ENCODE data around the gene ZNF827.

Gene ZNF827

GRCh38 chr4:145859926-145860325 lies 78.7 kb downstream of the ZNF827 start:
- DNase-seq (ENCODE audit: low read depth), result no peak
- no peak overlapping the region for H3K4me3 ChIP-seq (ENCODE audit: low read depth, low read length)
- TF ChIP-seq, protein P1, sequence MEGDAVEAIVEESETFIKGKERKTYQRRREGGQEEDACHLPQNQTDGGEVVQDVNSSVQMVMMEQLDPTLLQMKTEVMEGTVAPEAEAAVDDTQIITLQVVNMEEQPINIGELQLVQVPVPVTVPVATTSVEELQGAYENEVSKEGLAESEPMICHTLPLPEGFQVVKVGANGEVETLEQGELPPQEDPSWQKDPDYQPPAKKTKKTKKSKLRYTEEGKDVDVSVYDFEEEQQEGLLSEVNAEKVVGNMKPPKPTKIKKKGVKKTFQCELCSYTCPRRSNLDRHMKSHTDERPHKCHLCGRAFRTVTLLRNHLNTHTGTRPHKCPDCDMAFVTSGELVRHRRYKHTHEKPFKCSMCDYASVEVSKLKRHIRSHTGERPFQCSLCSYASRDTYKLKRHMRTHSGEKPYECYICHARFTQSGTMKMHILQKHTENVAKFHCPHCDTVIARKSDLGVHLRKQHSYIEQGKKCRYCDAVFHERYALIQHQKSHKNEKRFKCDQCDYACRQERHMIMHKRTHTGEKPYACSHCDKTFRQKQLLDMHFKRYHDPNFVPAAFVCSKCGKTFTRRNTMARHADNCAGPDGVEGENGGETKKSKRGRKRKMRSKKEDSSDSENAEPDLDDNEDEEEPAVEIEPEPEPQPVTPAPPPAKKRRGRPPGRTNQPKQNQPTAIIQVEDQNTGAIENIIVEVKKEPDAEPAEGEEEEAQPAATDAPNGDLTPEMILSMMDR (IDR thresholded peaks at IDR 0.05; ENCODE audit: insufficient read depth, low read depth, low read length, missing control alignments), result no peak

DNA sequence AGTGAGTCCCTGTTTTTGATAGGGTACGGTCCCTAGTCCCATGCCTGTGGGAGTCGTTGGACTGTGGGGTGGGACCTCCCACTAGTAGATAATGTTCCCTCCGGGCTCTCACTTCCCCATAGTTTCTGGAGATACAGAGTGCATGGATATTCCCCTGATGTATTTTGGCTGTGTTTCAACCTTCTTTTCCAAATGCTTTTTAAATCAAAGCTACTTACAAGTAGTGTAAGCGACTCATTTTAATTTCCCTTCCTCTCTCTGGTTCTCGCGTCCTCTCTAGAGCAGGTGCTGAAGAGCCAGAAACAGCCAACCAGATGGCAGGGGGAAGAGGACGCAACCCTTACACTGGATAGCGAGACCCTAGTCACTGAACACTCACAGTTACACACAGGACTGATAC lies 79.2 kb downstream of the ZNF827 start:
- DNase-seq (ENCODE audit: low read depth), result no peak
- TF ChIP-seq, protein P1 (IDR thresholded peaks at IDR 0.05; ENCODE audit: insufficient read depth, low read depth, low read length, missing control alignments), result no peak
- no peak overlapping the region for H3K4me3 ChIP-seq (ENCODE audit: low read depth, low read length)

- TF ChIP-seq, protein P1 (IDR thresholded peaks at IDR 0.05; ENCODE audit: insufficient read depth, low read depth, low read length, missing control alignments), result no peak
- no peak overlapping the region for H3K4me3 ChIP-seq (ENCODE audit: low read depth, low read length)
- no peak for DNase-seq (ENCODE audit: low read depth)
These were observed 86.3 kb downstream of the ZNF827 start for GRCh38 chr4:145852256-145852839.

DNA sequence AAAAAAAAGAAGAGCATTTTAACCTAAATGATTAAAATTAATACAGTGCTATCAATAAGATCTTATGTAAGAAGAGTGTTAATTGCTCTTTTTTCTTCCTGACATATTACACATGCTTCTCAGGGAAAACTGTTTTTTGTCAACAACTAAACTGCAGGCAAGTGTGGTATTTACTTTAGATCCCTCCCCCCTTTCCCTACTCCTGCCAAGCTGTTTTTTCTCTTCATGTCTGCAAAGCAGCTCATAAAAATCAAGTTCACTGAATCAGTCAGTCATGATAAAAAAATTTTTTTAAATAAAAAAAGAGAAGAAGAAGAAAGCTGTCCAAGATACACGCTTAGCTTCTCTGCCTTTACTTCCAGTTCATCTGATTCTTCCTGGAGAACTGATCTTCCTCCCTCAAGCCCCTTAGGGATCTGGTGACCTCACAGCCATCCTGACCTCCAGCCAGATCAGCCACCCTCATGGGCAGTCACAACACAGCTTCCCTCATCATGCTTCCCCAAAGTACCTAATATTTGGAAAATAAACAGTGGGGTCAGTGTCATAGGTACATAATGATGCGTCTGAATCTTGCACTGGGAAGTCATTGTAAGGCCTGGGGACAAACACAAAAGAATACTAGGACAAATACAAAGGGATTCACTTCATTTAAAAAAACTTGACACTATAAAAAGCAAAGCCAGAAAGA lies 87.0 kb downstream of the ZNF827 start:
- TF ChIP-seq, protein P1 (IDR thresholded peaks at IDR 0.05; ENCODE audit: insufficient read depth, low read depth, low read length, missing control alignments), result no peak
- no peak overlapping the region for H3K4me3 ChIP-seq (ENCODE audit: low read depth, low read length)
- no peak for DNase-seq (ENCODE audit: low read depth)

- DNase-seq (ENCODE audit: low read depth), result no peak
- TF ChIP-seq, protein P1 (IDR thresholded peaks at IDR 0.05; ENCODE audit: insufficient read depth, low read depth, low read length, missing control alignments), result no peak
- no peak overlapping the region for H3K4me3 ChIP-seq (ENCODE audit: low read depth, low read length)
These were observed 90.9 kb downstream of the ZNF827 start for GRCh38 chr4:145847764-145848163.

- no peak overlapping the region for H3K4me3 ChIP-seq (ENCODE audit: low read depth, low read length)
- TF ChIP-seq, protein P1 (IDR thresholded peaks at IDR 0.05; ENCODE audit: insufficient read depth, low read depth, low read length, missing control alignments), result no peak
- DNase-seq (ENCODE audit: low read depth), result no peak
These were observed 93.5 kb downstream of the ZNF827 start for GRCh38 chr4:145845118-145845517.

DNA sequence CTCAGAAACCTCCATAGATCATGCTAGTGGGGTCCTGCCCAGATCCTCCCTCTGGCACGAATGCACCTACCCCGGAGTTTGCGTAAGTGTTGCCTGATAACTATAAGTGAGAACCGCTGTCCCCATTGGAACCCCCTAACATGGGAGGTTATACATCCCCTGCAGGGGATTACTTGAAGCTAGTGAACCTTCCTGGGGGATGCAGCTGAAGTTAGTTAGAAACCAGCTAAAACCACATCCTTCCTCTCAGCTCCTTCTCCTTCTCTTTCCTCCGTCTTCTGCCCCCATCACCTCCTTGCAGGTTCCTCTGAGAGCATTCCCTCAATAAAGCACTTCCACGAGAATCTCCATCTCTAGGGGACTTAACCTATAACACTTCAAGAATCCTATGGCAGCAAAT lies 95.0 kb downstream of the ZNF827 start:
- TF ChIP-seq, protein P1 (IDR thresholded peaks at IDR 0.05; ENCODE audit: insufficient read depth, low read depth, low read length, missing control alignments), result no peak
- H3K4me3 ChIP-seq (ENCODE audit: low read depth, low read length), result no peak overlapping the region
- no peak for DNase-seq (ENCODE audit: low read depth)

Measured in GM12865 (cell line).